GM12878 (cell line): Measurements from ENCODE around the gene CAPN9. TPM values are rescaled to one million over a fixed set of nuclear protein-coding genes. Genes with fewer than 3 reads are reported as not detected.

Source experiments
- ATAC-seq: fragments of 200-7000 bp; cut with Tn5 transposase; 3 replicates; pipeline ENCODE4 v1.9.1; 2020; ENCODE audit warnings: mild to moderate bottlenecking, moderate library complexity
- BruUV-seq: library from RNA; stranded (reverse); fragments of 400-500 nt; replicated peaks from 2 replicates; lab custom pipeline; 2021; lab: Mats Ljungman, UMichigan
- CTCF ChIA-PET: fragments of 300-600 bp; sonication (Branson Sonifier 250); formaldehyde crosslinking; extraction: SDS; loops from one replicate; lab custom pipeline; 2021; ENCODE audit warnings: inconsistent platforms; lab: Yijun Ruan, JAX
- POLR2A ChIA-PET: fragments of 350-600 bp; formaldehyde crosslinking; extraction: SDS; loops from one replicate; lab custom pipeline; 2021; ENCODE audit warnings: inconsistent platforms; lab: Charles Lee
- RAD21 ChIA-PET: fragments of 300-600 bp; sonication (Branson Sonifier 250); formaldehyde crosslinking; loops from one replicate; lab custom pipeline; 2023; ENCODE audit warnings: antibody characterized with exemption; ENCODE audit not compliant: unreplicated experiment; lab: Charles Lee
- SMC1A ChIA-PET: fragments of 300-600 bp; sonication (Branson Sonifier 250); formaldehyde crosslinking; loops from one replicate; lab custom pipeline; 2023; ENCODE audit not compliant: unreplicated experiment, uncharacterized antibody; lab: Charles Lee
- DNase-seq: peaks from one replicate; pipeline ENCODE4 v3.0.0-alpha.2; 2011; ENCODE audit warnings: low read depth, low spot score
- FAIRE-seq: peaks from 3 replicates; lab custom pipeline; 2011; peaks lifted over from hg19 to GRCh38; lab: Jason Lieb, UNC
- H2AFZ ChIP-seq: 2 replicates; pipeline ENCODE4 v1.6.0; 2011; ENCODE audit warnings: low read depth, low read length, control low read depth; ENCODE audit not compliant: control insufficient read depth
- H3K27ac ChIP-seq: 2 replicates; pipeline ENCODE4 v1.5.1; 2011; ENCODE audit warnings: control low read depth; ENCODE audit not compliant: control insufficient read depth, insufficient read depth
- H3K27me3 ChIP-seq, 2 experiments: replicated peaks in 1 of 2; 2 replicates each; pipeline versions ENCODE4 v1.6.0 to v1.6.1; 2011; ENCODE audit warnings: low read length in 1 of 2; ENCODE audit not compliant: control insufficient read depth in 2 of 2, insufficient read depth in 2 of 2
- H3K36me3 ChIP-seq, 2 experiments: 2 replicates each; pipeline ENCODE4 v1.5.1; 2011; ENCODE audit warnings: low read length in 1 of 2; ENCODE audit not compliant: control insufficient read depth in 2 of 2, insufficient read depth in 2 of 2
- H3K4me1 ChIP-seq: 2 replicates; pipeline ENCODE4 v1.6.1; 2011; ENCODE audit warnings: mild to moderate bottlenecking, low read length, moderate library complexity, mixed read lengths; ENCODE audit not compliant: control insufficient read depth, insufficient read depth
- H3K4me2 ChIP-seq: 2 replicates; pipeline ENCODE4 v1.6.0; 2011; ENCODE audit warnings: control low read depth; ENCODE audit not compliant: control insufficient read depth, insufficient read depth
- H3K4me3 ChIP-seq: fragments of 200-600 bp; sonication (generic); 2 replicates; pipeline ENCODE4 v1.5.1; 2016
- H3K79me2 ChIP-seq: 2 replicates; pipeline ENCODE4 v1.6.0; 2011; ENCODE audit warnings: low read length; ENCODE audit not compliant: control insufficient read depth, insufficient read depth
- H3K9ac ChIP-seq: 2 replicates; pipeline ENCODE4 v1.8.0; 2011; ENCODE audit warnings: low read length, control low read depth, mixed read lengths; ENCODE audit not compliant: control insufficient read depth, insufficient read depth
- H3K9me3 ChIP-seq: replicated peaks from 3 replicates; pipeline ENCODE4 v1.5.1; 2011; ENCODE audit warnings: mild to moderate bottlenecking, low read length; ENCODE audit not compliant: control insufficient read depth, insufficient read depth
- H4K20me1 ChIP-seq: 2 replicates; pipeline ENCODE4 v1.6.0; 2011; ENCODE audit not compliant: control insufficient read depth, insufficient read depth
- MYB ChIP-seq: fragments of 150-350 bp; IDR thresholded peaks from 2 replicates; pipeline ENCODE4 v1.6.1; 2014; ENCODE audit warnings: mild to moderate bottlenecking, low read depth, low read length, borderline replicate concordance
- NFIC ChIP-seq: IDR thresholded peaks from 2 replicates; pipeline ENCODE4 v1.6.1; 2012; ENCODE audit warnings: low read depth, mild to moderate bottlenecking, inconsistent platforms, low read length, moderate library complexity
- NRF1 ChIP-seq: conservative IDR thresholded peaks from 2 replicates; pipeline ENCODE4 v1.6.1; 2011; ENCODE audit warnings: mild to moderate bottlenecking, low read depth, low read length, improper control_type of control experiment
- SMAD5 ChIP-seq: IDR thresholded peaks from 2 replicates; pipeline ENCODE4 v1.6.1; 2016; ENCODE audit warnings: antibody characterized with exemption, low read depth
- SP1 ChIP-seq: IDR thresholded peaks from one replicate; pipeline ENCODE4 v1.6.1; 2011; ENCODE audit warnings: low read depth, low read length
- ZBED1 ChIP-seq: IDR thresholded peaks from 2 replicates; pipeline ENCODE4 v1.6.1; 2016; ENCODE audit warnings: borderline replicate concordance
- WGBS: methylation state at CpG from one replicate; pipeline ENCODE4 v1.1.6; 2016; ENCODE audit warnings: low lambda C conversion rate; ENCODE audit not compliant: insufficient replicate concordance, insufficient coverage; ENCODE audit errors: missing lambda C conversion rate; 5-methylcytosine and 5-hydroxymethylcytosine counted together
- in situ Hi-C: fragments of 300-500 bp; cut with MboI; formaldehyde crosslinking; loops from 9 replicates; pipeline ENCODE4 v1.14.3; 2018; ENCODE audit warnings: mixed read lengths
- intact Hi-C: fragments of 100-400 bp; cut with micrococcal nuclease; formaldehyde crosslinking; loops from one replicate; pipeline ENCODE4 v1.14.2; 2022; ENCODE audit not compliant: unreplicated experiment
- polyA plus RNA-seq, 11 experiments: library from polyadenylated mRNA; depleted of rRNA in 4 of 11; unstranded in 6 of 11; stranded (reverse) in 5 of 11; fragments of >200 nt; fragmentation: Nextera tagmentation in 4 of 11; fragmentation: Illumina TruSeq in 1 of 11; extraction: Ambion mirVana in 4 of 11; extraction: Trizol in 1 of 11; gene quantifications; 1 replicate in 1 of 11; 2 replicates in 10 of 11; pipeline versions ENCODE4 v1.2.1 to v1.2.3, GENCODE V29; 2011 to 2016; ENCODE audit warnings: inconsistent platforms in 2 of 11, missing spikeins in 2 of 11, low read depth in 1 of 11
- total RNA-seq, 4 experiments: library from RNA; depleted of rRNA in 3 of 4; stranded (reverse); fragments of >200 nt in 3 of 4; fragmentation: Illumina TruSeq in 1 of 4; extraction: Trizol in 1 of 4; gene quantifications; 2 replicates each; pipeline versions ENCODE4 v1.2.1 to v1.2.3, GENCODE V29; 2013 to 2021
- TF ChIP-seq, protein P1 (sequence below): fragments of 450-650 bp; IDR thresholded peaks from 2 replicates; pipeline ENCODE4 v1.6.1; 2014; ENCODE audit warnings: mild to moderate bottlenecking
- TF ChIP-seq, protein P2 (sequence below), 3 experiments: IDR thresholded peaks in 2 of 3; conservative IDR thresholded peaks in 1 of 3; 2 replicates each; pipeline ENCODE4 v1.5.1; 2011; ENCODE audit warnings: low read depth in 3 of 3, low read length in 3 of 3, mild to moderate bottlenecking in 3 of 3, control low read depth in 2 of 3, moderate library complexity in 2 of 3, inconsistent platforms in 1 of 3, mixed read lengths in 1 of 3; ENCODE audit not compliant: control insufficient read depth in 2 of 3, insufficient read depth in 1 of 3; ENCODE audit errors: extremely low read depth in 1 of 3
- TF ChIP-seq, protein P3 (sequence below): fragments of 450-650 bp; IDR thresholded peaks from 2 replicates; pipeline ENCODE4 v1.6.1; 2016; ENCODE audit warnings: mild to moderate bottlenecking
- TF ChIP-seq, protein P4 (sequence below): IDR thresholded peaks from 2 replicates; pipeline ENCODE4 v1.6.1; 2011; ENCODE audit warnings: borderline replicate concordance, low read depth, mild to moderate bottlenecking, moderate library complexity, mixed read lengths, low read length; ENCODE audit not compliant: insufficient read depth; ENCODE audit errors: extremely low read length
- TF ChIP-seq, protein P5 (sequence below): fragments of 450-650 bp; formaldehyde crosslinking; IDR thresholded peaks from 2 replicates; pipeline ENCODE4 v1.4.0; 2020; ENCODE audit warnings: mild to moderate bottlenecking, moderate library complexity

Gene CAPN9
- total and polyA plus RNA-seq, 10 of the 15 experiments (the other 5 are each of a cell fraction or from before 2014, with no cell fraction given): not detected

DNA sequence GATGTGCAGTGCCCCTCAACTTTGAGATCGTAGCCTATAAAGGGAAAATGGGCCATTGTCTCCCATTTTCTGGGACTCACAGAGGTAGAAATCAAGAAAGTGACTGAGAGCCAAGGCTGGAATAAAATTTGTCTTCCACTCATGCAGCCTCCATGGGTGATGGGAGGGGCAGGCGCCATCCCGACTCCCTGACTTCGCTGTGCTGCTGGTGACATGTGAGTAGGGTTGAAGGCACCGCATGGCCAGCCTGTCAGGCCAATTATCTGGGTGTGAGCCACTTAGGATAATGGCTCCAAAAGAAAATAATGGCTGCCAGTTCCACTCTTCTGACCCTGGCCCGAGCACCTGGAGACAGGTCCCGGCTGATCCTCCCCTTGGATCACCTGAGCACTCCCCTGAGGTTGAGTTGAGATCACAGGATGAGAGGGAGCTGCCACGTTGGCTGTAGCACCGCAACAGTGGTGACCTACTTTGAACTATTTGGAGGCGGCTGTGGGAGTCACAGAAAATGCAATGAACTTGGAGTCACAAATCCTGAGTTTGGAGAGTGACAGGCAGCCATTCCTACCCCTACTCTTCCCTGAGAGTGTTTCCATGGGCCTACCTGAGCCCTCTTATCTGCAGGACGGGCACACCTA lies 26.3 kb downstream of the CAPN9 start:
- no peak for FAIRE-seq
- intact Hi-C loops: no loop called here

More for the DNA sequence above, 26.3 kb downstream of the CAPN9 start:
- Histone ChIP-seq H4K20me1 (no peaks in the 10 kb centered on the region), H3K27ac (no peak overlapping the region), H3K4me2 (no peak overlapping the region), H3K79me2 (no peaks in the 10 kb centered on the region), H3K9me3 (no peaks in the 10 kb centered on the region), H3K9ac (no peak overlapping the region), H3K36me3 (no peaks in the 10 kb centered on the region), H3K4me3 (no peak overlapping the region)
- ATAC-seq (no peak), DNase-seq (no peak)
- 26% methylated on average over 11 of the region's 11 CpGs for WGBS
- ChIA-PET RAD21 (no interaction called here), POLR2A (no interaction called here)
- in situ Hi-C loops: no loop called here
- no peak for TF ChIP-seq SP1
- TF ChIP-seq, protein P1, sequence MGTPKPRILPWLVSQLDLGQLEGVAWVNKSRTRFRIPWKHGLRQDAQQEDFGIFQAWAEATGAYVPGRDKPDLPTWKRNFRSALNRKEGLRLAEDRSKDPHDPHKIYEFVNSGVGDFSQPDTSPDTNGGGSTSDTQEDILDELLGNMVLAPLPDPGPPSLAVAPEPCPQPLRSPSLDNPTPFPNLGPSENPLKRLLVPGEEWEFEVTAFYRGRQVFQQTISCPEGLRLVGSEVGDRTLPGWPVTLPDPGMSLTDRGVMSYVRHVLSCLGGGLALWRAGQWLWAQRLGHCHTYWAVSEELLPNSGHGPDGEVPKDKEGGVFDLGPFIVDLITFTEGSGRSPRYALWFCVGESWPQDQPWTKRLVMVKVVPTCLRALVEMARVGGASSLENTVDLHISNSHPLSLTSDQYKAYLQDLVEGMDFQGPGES: no peak
- no peak for TF ChIP-seq SMAD5
- TF ChIP-seq, protein P2, sequence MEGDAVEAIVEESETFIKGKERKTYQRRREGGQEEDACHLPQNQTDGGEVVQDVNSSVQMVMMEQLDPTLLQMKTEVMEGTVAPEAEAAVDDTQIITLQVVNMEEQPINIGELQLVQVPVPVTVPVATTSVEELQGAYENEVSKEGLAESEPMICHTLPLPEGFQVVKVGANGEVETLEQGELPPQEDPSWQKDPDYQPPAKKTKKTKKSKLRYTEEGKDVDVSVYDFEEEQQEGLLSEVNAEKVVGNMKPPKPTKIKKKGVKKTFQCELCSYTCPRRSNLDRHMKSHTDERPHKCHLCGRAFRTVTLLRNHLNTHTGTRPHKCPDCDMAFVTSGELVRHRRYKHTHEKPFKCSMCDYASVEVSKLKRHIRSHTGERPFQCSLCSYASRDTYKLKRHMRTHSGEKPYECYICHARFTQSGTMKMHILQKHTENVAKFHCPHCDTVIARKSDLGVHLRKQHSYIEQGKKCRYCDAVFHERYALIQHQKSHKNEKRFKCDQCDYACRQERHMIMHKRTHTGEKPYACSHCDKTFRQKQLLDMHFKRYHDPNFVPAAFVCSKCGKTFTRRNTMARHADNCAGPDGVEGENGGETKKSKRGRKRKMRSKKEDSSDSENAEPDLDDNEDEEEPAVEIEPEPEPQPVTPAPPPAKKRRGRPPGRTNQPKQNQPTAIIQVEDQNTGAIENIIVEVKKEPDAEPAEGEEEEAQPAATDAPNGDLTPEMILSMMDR (IDR thresholded peaks at IDR 0.05 in 2 of 3, conservative IDR thresholded peaks at IDR 0.05 in 1 of 3; ENCODE audit: control insufficient read depth in 2 of 3, extremely low read depth in 1 of 3, insufficient read depth in 1 of 3, low read depth in 3 of 3, low read length in 3 of 3): no peak
- no peak for TF ChIP-seq ZBED1
- no peak for TF ChIP-seq MYB
- TF ChIP-seq, protein P3, sequence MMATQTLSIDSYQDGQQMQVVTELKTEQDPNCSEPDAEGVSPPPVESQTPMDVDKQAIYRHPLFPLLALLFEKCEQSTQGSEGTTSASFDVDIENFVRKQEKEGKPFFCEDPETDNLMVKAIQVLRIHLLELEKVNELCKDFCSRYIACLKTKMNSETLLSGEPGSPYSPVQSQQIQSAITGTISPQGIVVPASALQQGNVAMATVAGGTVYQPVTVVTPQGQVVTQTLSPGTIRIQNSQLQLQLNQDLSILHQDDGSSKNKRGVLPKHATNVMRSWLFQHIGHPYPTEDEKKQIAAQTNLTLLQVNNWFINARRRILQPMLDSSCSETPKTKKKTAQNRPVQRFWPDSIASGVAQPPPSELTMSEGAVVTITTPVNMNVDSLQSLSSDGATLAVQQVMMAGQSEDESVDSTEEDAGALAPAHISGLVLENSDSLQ: no peak
- TF ChIP-seq NRF1: no peak
- TF ChIP-seq, protein P4, sequence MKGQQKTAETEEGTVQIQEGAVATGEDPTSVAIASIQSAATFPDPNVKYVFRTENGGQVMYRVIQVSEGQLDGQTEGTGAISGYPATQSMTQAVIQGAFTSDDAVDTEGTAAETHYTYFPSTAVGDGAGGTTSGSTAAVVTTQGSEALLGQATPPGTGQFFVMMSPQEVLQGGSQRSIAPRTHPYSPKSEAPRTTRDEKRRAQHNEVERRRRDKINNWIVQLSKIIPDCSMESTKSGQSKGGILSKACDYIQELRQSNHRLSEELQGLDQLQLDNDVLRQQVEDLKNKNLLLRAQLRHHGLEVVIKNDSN: no peak
- TF ChIP-seq, protein P5, sequence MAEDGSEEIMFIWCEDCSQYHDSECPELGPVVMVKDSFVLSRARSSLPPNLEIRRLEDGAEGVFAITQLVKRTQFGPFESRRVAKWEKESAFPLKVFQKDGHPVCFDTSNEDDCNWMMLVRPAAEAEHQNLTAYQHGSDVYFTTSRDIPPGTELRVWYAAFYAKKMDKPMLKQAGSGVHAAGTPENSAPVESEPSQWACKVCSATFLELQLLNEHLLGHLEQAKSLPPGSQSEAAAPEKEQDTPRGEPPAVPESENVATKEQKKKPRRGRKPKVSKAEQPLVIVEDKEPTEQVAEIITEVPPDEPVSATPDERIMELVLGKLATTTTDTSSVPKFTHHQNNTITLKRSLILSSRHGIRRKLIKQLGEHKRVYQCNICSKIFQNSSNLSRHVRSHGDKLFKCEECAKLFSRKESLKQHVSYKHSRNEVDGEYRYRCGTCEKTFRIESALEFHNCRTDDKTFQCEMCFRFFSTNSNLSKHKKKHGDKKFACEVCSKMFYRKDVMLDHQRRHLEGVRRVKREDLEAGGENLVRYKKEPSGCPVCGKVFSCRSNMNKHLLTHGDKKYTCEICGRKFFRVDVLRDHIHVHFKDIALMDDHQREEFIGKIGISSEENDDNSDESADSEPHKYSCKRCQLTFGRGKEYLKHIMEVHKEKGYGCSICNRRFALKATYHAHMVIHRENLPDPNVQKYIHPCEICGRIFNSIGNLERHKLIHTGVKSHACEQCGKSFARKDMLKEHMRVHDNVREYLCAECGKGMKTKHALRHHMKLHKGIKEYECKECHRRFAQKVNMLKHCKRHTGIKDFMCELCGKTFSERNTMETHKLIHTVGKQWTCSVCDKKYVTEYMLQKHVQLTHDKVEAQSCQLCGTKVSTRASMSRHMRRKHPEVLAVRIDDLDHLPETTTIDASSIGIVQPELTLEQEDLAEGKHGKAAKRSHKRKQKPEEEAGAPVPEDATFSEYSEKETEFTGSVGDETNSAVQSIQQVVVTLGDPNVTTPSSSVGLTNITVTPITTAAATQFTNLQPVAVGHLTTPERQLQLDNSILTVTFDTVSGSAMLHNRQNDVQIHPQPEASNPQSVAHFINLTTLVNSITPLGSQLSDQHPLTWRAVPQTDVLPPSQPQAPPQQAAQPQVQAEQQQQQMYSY (CRISPR knock-in tag): no peak
- no peak for TF ChIP-seq NFIC
- TF ChIP-seq, all 136 proteins: peak for 0
- peaks cover 2 to 5% of the 10 kb centered on the region in 2 experiments; a peak in 3 of 4 replicates for H3K27me3 ChIP-seq
- ChIA-PET CTCF (interaction anchor here (1.7 kb wide), 1 partner anchor 130 kb away, joined by 6 read pairs; no protein-coding TSS in a partner anchor), SMC1A (interaction anchor here (1.2 kb wide), 1 partner anchor 8 kb away, joined by 3 read pairs; no protein-coding TSS in a partner anchor)
- H2AFZ ChIP-seq: no peak overlapping the region
- BruUV-seq: no TSS peak
- H3K4me1 ChIP-seq: no peaks in the 10 kb centered on the region
